OCI-LY7 (cell line): ENCODE results near the gene KRT26. TPM values are rescaled to one million over a fixed set of nuclear protein-coding genes. Genes with fewer than 3 reads are reported as not detected.

Source experiments
- BruUV-seq: library from RNA; stranded (reverse); fragments of 400-500 nt; replicated peaks from 2 replicates; lab custom pipeline; 2021; lab: Mats Ljungman, UMichigan
- CTCF ChIA-PET: fragments of 300-600 bp; sonication (Branson Sonifier 250); formaldehyde crosslinking; loops from one replicate; lab custom pipeline; 2022; ENCODE audit warnings: antibody characterized with exemption; ENCODE audit not compliant: unreplicated experiment; lab: Charles Lee
- POLR2A ChIA-PET: fragments of 300-600 bp; sonication (Branson Sonifier 250); formaldehyde crosslinking; loops from one replicate; lab custom pipeline; 2022; ENCODE audit warnings: antibody characterized with exemption; lab: Charles Lee
- DNase-seq: peaks from one replicate; pipeline ENCODE4 v3.0.0-alpha.2; 2015; ENCODE audit warnings: low spot score
- H2AFZ ChIP-seq: fragments of 200-600 bp; sonication (generic), shearing (Covaris generic); 2 replicates; pipeline ENCODE4 v1.6.1; 2014; ENCODE audit warnings: mild to moderate bottlenecking, antibody characterized with exemption, low read length, moderate library complexity
- H3K27ac ChIP-seq: fragments of 200-600 bp; sonication (generic); 2 replicates; pipeline ENCODE4 v1.5.1; 2014; ENCODE audit warnings: mixed run types, low read depth, mild to moderate bottlenecking, moderate library complexity, low read length, inconsistent platforms; ENCODE audit not compliant: poor library complexity, severe bottlenecking
- H3K36me3 ChIP-seq: fragments of 200-600 bp; sonication (generic); 2 replicates; pipeline ENCODE4 v1.6.1; 2014; ENCODE audit warnings: mild to moderate bottlenecking, antibody characterized with exemption, low read length, moderate library complexity, mixed read lengths; ENCODE audit not compliant: insufficient read depth
- H3K4me1 ChIP-seq: fragments of 200-600 bp; sonication (generic); 2 replicates; pipeline ENCODE4 v1.5.1; 2014; ENCODE audit warnings: mild to moderate bottlenecking, low read length; ENCODE audit not compliant: insufficient read depth, poor library complexity, severe bottlenecking
- H3K4me2 ChIP-seq: fragments of 200-600 bp; sonication (generic); 2 replicates; pipeline ENCODE4 v1.6.1; 2014; ENCODE audit warnings: mild to moderate bottlenecking, low read length
- H3K4me3 ChIP-seq: fragments of 200-600 bp; sonication (generic); 2 replicates; pipeline ENCODE4 v1.5.1; 2014; ENCODE audit warnings: mild to moderate bottlenecking, low read depth, low read length; ENCODE audit not compliant: poor library complexity, severe bottlenecking
- H3K79me2 ChIP-seq: fragments of 200-600 bp; sonication (generic); 2 replicates; pipeline ENCODE4 v1.6.1; 2016; ENCODE audit warnings: low read depth, mild to moderate bottlenecking, low read length, moderate library complexity, mixed read lengths; ENCODE audit not compliant: insufficient read depth
- H3K9me2 ChIP-seq: fragments of 200-600 bp; sonication (generic); 2 replicates; pipeline ENCODE4 v1.6.1; 2016; ENCODE audit warnings: mild to moderate bottlenecking, low read length, mixed read lengths; ENCODE audit not compliant: insufficient read depth
- H3K9me3 ChIP-seq: fragments of 200-600 bp; sonication (generic); 2 replicates; pipeline ENCODE4 v1.6.1; 2014; ENCODE audit warnings: mild to moderate bottlenecking, mixed run types, low read length, mixed read lengths
- H4K20me1 ChIP-seq: fragments of 200-600 bp; sonication (generic); 2 replicates; pipeline ENCODE4 v1.6.1; 2014; ENCODE audit warnings: mild to moderate bottlenecking, antibody characterized with exemption, low read length, moderate library complexity, mixed read lengths; ENCODE audit not compliant: insufficient read depth
- CTCF ChIP-seq: fragments of 200-600 bp; sonication (generic); conservative IDR thresholded peaks from 2 replicates; pipeline ENCODE4 v1.5.1; 2014; ENCODE audit warnings: mild to moderate bottlenecking, antibody characterized with exemption, low read length, moderate library complexity, mixed read lengths
- EZH2phosphoT487 ChIP-seq: fragments of 200-600 bp; sonication (generic); IDR thresholded peaks from 2 replicates; pipeline ENCODE4 v1.6.1; 2018; ENCODE audit warnings: low read depth, borderline replicate concordance, mild to moderate bottlenecking, mixed run types, antibody characterized with exemption, low read length, moderate library complexity, mixed read lengths
- intact Hi-C: fragments of 100-400 bp; cut with micrococcal nuclease; formaldehyde crosslinking; loops from one replicate; pipeline ENCODE4 v1.10.0; 2022; ENCODE audit not compliant: unreplicated experiment
- total RNA-seq, 2 experiments: library from RNA; depleted of rRNA in 1 of 2; stranded (reverse); fragments of >200 nt in 1 of 2; shearing (Covaris generic) in 1 of 2; gene quantifications; 2 replicates each; pipeline ENCODE4 v1.2.3, GENCODE V29; 2014 to 2022

The KRT26 gene
- total RNA-seq, 2 experiments from 2014 or later, result not detected

- Histone ChIP-seq H3K4me3 (no peak overlapping the region), H3K36me3 (no peaks in the 10 kb centered on the region), H3K4me2 (no peak overlapping the region), H3K9me3 (no peaks in the 10 kb centered on the region), H3K79me2 (no peaks in the 10 kb centered on the region), H3K27ac (no peak overlapping the region), H3K9me2 (no peaks in the 10 kb centered on the region), H2AFZ (no peak overlapping the region), H3K4me1 (peaks cover 8% of the 10 kb centered on the region), H4K20me1 (no peaks in the 10 kb centered on the region)
- DNase-seq, result no peak
- ChIA-PET CTCF (no interaction called here), POLR2A (no interaction called here)
- no TSS peak for BruUV-seq
- intact Hi-C loops, result no loop called here
- TF ChIP-seq CTCF (no peak), EZH2phosphoT487 (no peak)
Measured at GRCh38 chr17:40730970-40731369, 41.0 kb downstream of the KRT26 start.

- Histone ChIP-seq H3K79me2 (no peaks in the 10 kb centered on the region), H3K4me2 (0 out of 2 replicates have a peak overlapping the region, but pooled peaks have one; percentile 11), H3K27ac (no peak overlapping the region), H3K4me1 (peaks cover 8% of the 10 kb centered on the region), H3K4me3 (no peak overlapping the region), H3K9me2 (no peaks in the 10 kb centered on the region), H2AFZ (no peak overlapping the region), H4K20me1 (no peaks in the 10 kb centered on the region), H3K36me3 (no peaks in the 10 kb centered on the region), H3K9me3 (no peaks in the 10 kb centered on the region)
- peak; percentile 47 for DNase-seq
- TF ChIP-seq CTCF (no peak), EZH2phosphoT487 (no peak)
- intact Hi-C loops, result loop anchor here (5.0 kb wide), 1 partner anchor 105 kb away; no protein-coding TSS in a partner anchor
- no TSS peak for BruUV-seq
- ChIA-PET POLR2A (interaction anchor here (0.6 kb wide), 1 partner anchor 518 kb away, joined by 7 read pairs; no protein-coding TSS in a partner anchor), CTCF (no interaction called here)
Measured at GRCh38 chr17:40727447-40728231, 44.4 kb downstream of the KRT26 start.

GRCh38 chr17:40726919-40727318 is 45.1 kb downstream of the KRT26 start:
- DNase-seq, result peak; percentile 9
- H4K20me1 ChIP-seq, result no peaks in the 10 kb centered on the region
- CTCF ChIA-PET, result no interaction called here
- H3K9me2 ChIP-seq, result no peaks in the 10 kb centered on the region
- TF ChIP-seq CTCF (peak; percentile 63), EZH2phosphoT487 (no peak)
- POLR2A ChIA-PET, result interaction anchor here (0.6 kb wide), 1 partner anchor 519 kb away, joined by 7 read pairs; no protein-coding TSS in a partner anchor
- peaks cover 8% of the 10 kb centered on the region for H3K4me1 ChIP-seq
- H3K9me3 ChIP-seq, result no peaks in the 10 kb centered on the region
- H3K4me2 ChIP-seq, result no peak overlapping the region
- no peak overlapping the region for H3K4me3 ChIP-seq
- H3K27ac ChIP-seq, result no peak overlapping the region
- no peaks in the 10 kb centered on the region for H3K79me2 ChIP-seq
- BruUV-seq, result no TSS peak
- H3K36me3 ChIP-seq, result no peaks in the 10 kb centered on the region
- H2AFZ ChIP-seq, result no peak overlapping the region
- intact Hi-C loops, result loop anchor here (5.0 kb wide), 1 partner anchor 105 kb away; no protein-coding TSS in a partner anchor
